ENCODE measurements around the gene NUDT21.
"Not testable (repeated sequence)": the region's sequence is repeated elsewhere in the genome, so short reads cannot be mapped to it uniquely, and the experiment has no call there.

Gene NUDT21

DNA sequence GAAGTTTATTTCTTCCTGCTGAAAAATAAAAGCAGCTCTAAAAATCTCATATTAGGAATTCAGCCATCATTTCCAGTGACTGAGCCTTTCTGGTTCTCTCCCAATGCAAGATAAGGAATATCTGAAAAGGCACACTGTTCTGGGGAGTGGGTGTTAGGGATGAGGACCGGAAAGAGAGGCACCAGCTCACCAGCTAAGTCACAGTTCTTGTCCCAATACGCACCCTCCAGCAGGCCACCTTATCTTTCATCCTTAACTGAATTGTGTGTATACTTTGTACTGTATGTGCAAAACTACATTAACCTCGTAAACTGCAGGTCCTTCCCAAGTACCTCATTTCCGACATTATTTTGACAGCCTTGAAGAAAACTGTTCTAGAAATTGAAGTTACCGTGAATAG, 36.8 kb downstream of the NUDT21 start:
- DNase-seq, result no peak

DNA sequence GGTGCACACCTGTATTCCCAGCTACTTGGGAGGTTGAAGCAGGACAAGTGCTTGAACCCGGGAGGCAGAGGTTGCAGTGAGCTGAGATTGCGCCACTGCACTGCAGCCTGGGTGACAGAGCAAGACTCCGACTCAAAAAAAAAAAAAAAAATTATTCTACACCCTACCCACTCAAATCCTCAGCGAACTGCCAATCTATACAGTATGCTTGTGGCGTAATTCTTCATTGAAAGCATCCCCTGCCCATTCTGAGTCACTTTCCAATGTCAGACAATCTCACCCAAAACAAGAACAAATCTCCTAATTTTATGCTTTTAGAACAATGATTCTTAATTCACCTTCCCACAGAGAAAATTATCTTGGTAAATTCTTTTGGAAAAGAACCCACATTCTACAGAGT, 37.8 kb downstream of the NUDT21 start:
- DNase-seq, result no peak

DNA sequence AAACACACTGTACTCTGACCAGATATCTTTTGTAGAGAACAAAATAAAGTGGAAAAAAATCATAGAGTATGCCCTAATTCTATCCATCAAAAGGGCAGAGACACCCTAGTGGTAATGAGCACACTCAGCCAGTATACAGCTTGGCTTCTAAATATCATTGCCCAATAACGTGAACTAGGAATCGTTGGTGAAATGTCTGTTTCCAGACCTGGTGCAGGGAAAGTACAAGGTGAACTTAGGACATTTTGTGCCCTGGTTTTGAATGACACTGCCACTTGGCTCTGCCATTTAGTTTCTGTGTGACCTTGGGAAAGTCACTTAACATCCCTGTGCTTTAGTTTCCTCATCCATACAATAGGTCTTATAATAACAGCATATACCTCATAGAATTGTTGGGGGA, 39.5 kb downstream of the NUDT21 start:
- no peak for DNase-seq

DNA sequence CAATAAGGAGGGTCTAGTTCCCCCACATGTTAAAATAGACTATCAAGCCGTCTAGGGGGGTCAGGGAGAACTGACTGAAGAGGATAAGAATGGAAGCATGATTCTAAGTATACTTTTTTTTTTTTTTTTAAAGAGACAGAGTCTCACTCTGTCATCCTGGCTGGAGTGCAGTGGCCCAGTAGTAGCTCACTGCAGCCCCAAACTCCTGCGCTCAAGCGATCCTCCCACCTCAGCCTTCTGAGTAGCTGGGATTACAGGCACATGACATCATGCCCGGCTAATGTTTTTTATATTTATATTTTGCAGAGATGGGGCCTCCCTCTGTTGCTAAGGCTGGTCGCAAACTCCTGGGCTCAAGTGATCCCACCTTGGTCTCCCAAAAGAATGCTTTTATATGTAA, 40.0 kb downstream of the NUDT21 start:
- no peak for DNase-seq

DNA sequence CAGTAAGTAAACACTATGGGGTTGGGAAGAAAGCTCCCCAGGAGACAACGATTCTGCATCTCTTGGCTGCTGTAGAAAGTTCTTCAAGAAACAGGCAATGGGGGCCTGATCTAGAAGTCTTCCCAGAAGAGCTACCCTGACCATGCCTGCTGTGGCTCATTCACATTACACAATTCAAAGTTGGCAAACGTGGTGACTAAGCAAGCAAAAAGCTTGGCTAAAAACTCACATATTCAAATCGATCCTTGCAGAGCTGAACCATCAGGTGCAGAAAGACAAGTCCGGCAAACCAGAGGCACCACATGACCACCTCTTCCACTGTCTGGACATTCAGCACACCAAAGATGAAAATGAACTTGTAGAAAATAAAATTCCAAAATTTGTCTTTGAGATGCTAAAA, 41.9 kb downstream of the NUDT21 start:
- no peak for DNase-seq

GRCh38 chr16:56408379-56409098, 42.6 kb downstream of the NUDT21 start:
- DNase-seq, result no peak

DNA sequence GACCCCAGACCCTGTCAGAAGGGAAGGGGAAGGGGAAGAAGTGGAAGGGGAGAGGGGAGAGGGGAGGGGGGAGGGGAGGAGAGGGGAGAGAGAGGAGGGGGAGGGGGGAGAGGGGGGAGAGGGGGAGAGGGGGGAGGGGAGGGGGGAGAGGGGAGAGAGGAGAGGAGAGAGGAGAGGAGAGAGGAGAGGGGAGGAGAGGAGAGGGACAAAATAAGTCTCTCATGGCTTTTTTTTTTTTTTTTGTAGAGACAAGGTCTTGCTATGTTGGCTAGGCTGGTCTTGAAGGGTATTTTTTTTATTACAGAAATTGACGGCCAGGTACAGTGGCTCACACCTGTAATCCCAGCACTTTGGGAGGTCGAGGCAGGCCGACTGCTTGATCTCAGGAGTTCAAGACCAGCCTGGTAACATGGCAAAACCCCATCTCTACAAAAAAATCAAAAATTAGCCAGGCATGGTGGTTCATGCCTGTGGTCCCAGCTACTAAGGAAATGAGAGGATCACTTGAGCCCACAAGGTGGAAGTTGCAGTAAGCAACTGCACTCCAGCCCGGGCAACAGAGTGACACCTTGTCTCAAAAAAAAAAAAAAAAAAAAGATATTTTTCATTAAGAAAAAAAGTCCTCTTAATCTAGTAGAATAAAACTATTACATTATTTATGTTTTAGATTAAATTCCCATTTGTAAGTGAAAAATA, 45.0 kb downstream of the NUDT21 start:
- DNase-seq, result no peak

DNA sequence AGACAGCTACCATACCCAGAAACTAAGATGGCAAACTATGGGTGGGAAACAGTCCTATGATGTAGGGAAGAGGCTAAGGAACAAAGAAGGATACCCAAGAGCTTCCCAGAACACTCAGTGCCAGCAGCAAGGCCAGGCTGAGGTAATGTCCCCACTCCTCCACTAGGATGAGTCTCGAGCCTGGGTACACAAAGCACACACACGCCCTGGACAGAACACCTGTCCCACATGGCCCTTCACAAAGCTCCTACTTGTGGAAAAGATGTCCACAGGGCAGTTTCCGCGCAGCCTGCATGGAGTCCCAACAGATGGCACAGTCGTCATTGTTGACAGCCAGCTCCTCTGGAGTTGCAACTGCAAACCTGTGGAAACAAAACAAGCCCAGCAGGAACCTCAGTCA, 49.6 kb downstream of the NUDT21 start:
- DNase-seq, result peak; percentile 14

GRCh38 chr16:56400458-56400857, 50.7 kb downstream of the NUDT21 start:
- DNase-seq, result no peak

DNA sequence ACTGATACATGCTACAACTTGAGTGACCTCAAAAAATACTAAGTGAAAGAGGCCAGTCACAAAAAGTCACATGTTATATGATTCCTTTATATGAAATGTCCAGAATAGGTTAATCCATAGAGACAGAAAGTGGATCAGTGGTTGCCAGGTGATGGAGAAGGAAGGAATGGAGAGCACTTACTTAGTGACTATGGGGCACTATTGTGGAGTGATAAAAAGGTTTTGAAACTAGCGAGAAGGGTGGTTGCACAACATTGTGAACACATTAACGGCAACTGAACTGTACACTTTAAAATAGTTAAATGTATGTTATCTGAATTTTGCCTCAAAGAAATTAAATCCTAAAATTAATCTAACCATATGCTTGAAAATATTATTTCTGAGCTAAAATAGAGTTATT, 51.6 kb downstream of the NUDT21 start:
- no peak for DNase-seq

GRCh38 chr16:56399047-56399446, 52.1 kb downstream of the NUDT21 start:
- DNase-seq, result no peak

DNA sequence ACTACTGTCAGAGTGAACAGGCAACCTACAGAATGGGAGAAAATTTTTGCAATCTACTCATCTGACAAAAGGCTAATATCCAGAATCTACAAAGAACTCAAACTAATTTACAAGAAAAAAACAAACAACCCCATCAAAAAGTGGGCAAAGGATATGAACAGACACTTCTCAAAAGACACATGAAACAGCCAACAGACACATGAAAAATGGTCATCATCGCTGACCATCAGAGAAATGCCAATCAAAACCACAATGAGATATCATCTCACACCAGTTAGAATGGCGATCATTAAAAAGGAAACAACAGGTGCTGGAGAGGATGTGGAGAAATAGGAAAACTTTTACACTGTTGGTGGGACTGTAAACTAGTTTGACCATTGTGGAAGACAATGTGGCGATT, 54.4 kb downstream of the NUDT21 start:
- not testable (repeated sequence) for DNase-seq

GRCh38 chr16:56389554-56389953, 61.6 kb downstream of the NUDT21 start:
- DNase-seq, result no peak

- DNase-seq, result no peak
These were observed 62.9 kb downstream of the NUDT21 start for GRCh38 chr16:56388209-56388608.

DNA sequence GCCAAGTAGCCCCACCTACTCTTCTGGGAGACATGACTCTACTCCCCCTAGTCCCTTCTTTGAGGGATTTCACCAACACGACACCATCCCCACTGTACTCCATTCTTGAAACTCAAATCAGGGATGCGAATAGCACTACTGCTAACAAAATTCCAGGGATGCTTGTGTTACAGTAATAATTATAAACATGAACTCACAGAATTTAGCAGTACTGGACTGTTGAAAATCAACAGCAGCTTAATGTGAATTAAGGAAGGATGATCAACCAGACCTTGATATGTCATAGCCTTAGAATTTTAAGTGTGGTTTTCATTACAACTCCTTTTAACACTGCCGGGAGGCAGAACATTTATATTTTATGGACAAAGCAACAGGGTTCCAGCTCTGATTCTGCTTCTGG, 63.7 kb downstream of the NUDT21 start:
- no peak for DNase-seq

GRCh38 chr16:56384074-56384721, 66.9 kb downstream of the NUDT21 start:
- DNase-seq, result no peak

- DNase-seq, result no peak
These were observed 68.2 kb downstream of the NUDT21 start for GRCh38 chr16:56382901-56383355.

DNA sequence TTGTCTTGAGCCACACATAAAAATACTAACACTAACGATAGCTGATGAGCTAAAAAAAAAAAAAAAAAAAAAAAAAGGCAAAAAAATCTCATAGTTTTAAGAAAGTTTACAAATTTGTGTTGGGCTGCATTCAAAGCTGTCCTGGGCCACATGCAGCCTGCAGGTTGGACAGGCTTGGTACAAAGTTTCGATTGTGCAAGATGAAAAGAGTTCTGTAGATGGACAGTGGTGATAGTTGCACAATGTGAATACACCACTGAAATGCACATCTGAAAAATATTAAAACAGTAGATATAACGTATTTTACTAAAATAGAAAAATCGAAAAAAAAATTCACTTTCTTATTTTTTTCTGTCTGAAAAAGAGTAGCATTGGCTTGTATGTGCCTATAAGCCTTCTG, 68.7 kb downstream of the NUDT21 start:
- no peak for DNase-seq

GRCh38 chr16:56380778-56381485, 70.2 kb downstream of the NUDT21 start:
- not testable (repeated sequence) for DNase-seq
